GM19025 (cell line): ENCODE measurements around the gene PRR29.
"Not testable (repeated sequence)": the region's sequence is repeated elsewhere in the genome, so short reads cannot be mapped to it uniquely, and the experiment has no call there.

ENCODE experiments used
- ATAC-seq: cut with Tn5 transposase; IDR thresholded peaks from one replicate; pipeline ENCODE4 v1.9.1; 2021; ENCODE audit warnings: mild to moderate bottlenecking, low read depth, moderate library complexity; ENCODE audit not compliant: unreplicated experiment

The PRR29 gene

DNA sequence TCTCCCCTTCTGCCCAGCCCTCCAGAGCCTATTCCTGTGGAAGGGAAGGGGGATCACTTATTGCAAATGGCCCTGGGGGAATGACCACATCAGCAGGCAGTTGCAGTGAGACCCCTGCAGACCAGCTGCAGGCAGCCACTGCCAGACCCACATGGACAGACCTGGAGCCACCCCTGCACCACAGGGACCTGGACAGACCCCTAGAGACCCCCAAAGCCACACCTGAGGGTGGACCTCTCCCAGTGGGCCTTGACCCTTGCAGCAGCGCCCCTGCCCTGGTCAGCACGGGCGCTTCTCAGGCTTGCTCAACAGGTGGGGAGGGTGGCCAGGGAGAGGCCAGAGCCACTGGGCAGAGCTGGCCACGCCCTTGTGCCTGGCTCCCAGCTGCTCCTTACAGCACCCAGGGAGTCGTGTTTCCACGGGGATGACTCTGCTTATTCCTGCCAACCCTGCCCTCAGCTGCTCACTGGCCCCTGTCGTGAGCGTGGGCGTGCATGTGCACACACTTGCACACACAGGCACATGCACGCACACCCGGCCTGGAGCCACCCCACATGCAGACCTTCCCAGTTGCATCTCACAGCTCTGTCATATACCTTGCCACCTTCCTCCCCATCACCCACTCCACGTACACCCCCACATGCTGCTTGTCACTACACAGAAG lies 24.1 kb upstream of the PRR29 start:
- no peak for ATAC-seq

- no peak for ATAC-seq
Measured at GRCh38 chr17:63974594-63975192, 23.5 kb upstream of the PRR29 start.

DNA sequence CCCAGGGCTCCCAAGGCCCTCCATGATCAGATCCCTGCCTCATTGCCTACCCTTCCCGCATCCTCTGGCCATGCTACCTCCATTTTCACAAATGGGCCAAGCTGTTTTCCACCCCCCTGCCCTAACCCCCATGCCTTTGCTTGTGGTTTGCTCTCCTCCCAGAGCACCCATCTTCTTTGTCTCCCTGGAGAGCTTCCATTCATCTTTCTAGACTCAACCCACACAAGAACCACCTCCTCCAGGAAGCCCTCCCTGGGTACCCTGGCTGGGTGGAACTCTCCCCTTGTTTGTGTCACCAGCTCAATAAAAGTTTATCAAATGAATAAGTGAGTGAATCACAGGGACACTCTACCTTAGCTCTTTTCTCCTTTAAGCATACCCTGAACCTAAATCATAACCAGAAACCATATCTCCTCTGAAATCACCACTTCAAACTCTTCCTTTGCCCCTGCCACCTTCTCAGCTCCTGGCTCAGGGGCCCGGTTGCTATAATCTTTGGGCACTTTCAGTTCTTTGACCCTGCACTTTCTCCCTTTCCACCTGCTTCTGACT lies 22.5 kb upstream of the PRR29 start:
- ATAC-seq, result no peak

DNA sequence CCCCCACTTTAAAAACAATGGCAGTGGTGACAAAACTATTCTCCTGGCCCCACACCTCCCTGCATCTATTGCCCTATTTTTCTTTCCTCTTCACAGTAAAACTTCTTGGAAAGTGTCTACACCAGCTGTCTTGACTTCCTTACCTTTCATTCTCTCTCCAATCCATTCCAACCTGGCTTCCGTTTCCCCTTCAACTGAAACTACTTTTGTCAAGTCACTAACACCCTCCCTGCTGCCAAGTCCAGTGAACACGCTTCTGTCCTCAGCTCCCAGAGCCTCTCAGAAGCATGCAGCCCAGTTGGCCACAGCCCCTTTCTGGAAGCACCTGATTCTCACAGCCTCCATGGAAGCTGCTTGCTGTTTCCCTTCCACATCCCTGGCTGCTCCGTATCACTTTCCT lies 21.4 kb upstream of the PRR29 start:
- no peak for ATAC-seq

DNA sequence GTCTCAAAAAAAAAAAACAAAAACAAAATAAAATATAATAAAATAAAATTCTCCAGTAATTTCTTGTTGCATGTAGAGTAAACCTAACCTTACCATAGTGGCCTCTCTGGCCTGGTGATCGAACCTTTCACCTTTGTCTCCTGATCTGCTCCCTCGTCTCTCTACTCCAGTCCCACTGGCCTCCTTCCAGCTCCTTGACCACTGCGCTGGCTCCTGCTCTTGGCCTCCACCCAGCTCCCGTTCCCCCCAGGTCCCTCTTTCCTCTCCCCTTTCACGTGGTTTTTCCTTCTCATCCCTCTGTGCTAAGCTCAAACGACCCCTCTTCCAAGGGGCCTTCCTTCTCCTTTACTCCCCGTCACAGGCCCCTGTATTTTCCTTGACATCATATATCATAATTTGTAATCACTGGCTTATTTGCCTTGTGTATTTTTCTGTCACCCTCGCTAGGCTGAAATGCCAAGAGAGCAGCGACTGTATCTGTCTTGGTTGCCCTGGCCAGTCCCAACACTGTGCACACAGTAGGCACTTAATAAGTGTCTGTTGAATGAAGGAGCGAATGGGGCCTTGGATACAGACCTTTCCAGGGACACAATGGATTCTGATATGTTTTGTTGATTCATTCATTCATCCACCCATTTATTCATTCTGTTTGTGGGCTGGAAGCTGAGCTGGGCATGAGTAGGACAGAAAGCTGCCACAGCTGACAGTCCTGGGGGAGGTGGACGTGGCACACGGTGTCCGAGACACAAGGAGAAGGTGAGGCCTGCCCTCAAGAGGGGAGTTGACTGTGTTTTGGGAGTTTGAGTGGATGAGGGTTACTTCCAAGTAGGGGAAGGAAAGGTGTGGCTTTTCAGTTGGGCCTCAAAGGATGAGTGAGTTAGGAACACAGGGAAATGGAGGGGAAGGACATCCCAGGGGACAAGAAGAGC lies 19.6 kb upstream of the PRR29 start:
- no peak for ATAC-seq

DNA sequence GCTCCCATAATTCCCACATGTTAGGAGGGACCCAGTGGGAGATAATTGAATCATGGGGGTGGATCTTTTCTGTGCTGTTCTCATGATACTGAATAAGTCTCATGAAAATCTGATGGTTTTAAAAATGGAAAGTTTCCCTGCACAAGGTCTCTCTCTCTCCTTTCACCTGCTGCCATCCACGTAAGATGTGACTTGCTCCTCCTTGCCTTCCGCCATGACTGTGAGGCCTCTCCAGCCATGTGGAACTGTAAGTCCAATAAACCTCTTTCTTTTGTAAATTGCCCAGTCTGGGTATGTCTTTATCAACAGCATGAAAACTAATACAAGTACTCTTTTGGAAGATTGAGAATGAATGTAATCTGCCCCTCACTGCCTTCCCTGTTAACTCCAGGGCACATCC lies 15.5 kb upstream of the PRR29 start:
- ATAC-seq, result not testable (repeated sequence)

GRCh38 chr17:63983320-63983719 lies 14.8 kb upstream of the PRR29 start:
- no peak for ATAC-seq

DNA sequence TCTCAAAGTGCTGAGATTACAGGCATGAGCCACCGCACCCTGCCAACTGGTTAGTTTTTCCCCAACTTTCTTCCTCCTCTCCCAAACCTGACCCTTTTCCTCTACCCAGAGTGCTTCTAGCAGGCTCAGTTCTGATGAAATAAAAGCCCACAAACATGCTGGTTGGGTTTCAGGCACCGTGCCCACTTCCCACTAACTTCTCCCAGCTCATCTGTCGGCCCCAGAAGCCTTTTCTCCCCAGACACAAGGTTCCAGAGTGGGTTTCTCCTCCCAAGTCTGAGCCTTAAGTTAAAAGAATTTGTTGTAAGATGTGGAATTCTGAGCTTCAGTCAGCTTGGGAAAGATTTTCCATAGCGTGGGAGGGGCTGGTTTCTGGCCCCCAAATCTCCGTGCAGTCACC lies 13.9 kb upstream of the PRR29 start:
- no peak for ATAC-seq

DNA sequence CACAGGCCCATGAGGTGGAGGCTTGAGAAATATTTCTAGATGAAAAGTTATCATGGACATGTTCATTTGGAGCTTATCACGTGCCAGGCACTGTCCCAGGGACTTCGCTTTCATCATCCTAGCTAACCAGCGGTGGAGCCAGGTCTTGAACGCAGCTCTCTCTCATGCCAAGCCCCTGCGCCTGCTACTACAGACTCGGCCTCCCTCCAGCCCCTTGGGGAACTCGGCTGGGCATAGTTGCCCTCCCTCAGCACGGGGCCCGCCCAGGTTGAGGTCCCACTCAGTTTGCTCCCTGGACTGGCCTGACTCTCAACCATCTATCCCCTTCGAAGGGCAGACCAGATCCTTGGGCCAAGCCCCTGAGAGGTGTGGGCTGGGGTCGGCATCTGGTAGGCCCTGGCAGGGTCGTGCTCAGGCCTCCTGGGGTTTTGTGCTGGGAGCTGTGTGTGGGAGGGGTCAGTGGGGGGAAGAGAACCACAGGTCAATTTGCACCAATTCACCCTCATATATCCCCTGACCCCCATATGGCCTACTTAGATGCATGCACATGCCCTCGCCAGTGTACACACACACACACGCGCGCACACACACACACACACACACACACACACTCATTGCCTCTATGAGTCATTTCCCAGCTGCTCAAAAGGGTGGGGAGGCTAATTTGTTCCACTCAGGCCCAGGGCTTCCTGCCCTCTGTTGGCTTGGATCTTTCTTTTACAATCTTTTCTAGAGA lies 13.3 kb upstream of the PRR29 start:
- ATAC-seq, result no peak

DNA sequence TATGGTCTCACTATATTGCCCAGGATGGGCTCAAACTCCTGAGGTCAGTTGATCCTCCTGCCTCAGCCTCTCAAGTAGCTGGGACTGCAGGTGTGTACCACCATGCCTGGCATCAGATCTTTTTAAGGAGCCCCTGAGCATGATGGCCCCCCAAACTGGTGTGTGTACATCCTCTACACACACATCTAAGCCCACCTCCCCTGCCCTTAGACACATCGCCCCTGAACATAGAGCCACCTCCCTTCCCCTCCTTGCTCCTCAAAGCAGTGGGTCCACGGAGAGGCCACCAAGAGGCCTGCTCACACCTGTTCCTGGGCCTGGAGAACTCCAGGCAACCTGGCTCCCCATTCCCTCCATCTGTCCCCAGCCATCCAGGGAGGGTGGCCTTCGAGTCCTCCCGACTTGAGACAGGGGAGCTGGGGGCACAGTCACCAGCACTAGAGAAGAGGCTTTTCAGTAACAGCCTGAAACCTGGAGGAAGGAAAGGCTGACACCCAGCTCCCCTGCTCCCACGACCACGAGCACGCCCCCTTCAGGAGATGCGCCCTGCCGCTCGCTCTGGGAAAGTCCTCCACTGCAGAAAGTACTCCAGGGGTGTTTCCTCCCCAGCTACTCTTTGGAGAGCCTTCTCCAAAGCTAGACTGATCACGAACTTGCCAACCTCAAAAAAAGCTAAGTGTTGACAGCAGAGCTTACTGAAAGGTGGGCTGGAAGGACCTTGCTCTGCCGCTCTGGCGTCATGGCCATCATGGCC lies 12.6 kb upstream of the PRR29 start:
- ATAC-seq, result no peak

- no peak for ATAC-seq
Measured at GRCh38 chr17:63986821-63987220, 11.3 kb upstream of the PRR29 start.

DNA sequence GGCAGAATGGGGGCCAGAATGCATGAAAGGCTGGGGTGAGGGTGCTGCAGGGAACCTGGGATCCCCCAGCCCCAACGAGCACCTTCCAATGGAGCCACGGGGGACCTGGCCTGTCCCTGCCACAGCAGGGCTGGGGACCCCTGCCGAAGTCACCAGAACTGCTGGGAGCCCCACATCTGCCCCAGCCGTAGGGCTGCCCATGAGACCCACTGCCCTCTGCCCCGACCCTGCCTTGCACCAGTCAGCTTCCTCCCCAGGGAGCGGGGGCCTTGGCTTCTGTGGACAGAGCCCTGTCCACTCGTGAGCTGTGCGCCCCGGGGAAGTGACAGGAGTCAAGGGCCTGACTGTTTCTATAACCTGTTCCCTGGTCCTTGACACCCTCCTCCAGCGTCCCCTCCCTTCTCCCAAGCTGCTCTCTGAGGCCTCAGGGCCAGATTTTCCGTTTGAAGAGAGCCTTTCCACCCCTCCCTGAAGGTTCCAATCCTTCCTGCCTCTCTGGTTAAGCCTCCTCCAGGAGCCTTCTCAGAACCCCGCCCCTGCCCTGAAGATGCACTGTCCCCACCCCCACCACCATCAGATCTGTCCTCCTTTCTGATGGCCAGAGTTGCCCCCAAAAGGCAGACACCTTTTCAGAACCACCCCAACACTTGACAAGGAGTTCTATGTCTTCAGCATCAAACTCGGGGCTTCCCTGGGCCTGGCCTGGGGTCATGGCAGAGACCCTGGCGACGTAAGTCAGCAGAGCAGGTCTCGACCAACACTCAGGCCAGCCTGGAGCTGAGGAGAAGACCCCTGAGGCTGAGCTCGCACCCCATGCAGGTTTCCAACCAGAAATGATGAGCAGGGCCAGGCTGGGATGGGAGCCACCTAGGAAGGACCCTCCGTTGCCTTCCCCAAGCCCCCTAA lies 10.7 kb upstream of the PRR29 start:
- no peak for ATAC-seq

GRCh38 chr17:63988127-63988478 lies 10.0 kb upstream of the PRR29 start:
- ATAC-seq, result no peak

DNA sequence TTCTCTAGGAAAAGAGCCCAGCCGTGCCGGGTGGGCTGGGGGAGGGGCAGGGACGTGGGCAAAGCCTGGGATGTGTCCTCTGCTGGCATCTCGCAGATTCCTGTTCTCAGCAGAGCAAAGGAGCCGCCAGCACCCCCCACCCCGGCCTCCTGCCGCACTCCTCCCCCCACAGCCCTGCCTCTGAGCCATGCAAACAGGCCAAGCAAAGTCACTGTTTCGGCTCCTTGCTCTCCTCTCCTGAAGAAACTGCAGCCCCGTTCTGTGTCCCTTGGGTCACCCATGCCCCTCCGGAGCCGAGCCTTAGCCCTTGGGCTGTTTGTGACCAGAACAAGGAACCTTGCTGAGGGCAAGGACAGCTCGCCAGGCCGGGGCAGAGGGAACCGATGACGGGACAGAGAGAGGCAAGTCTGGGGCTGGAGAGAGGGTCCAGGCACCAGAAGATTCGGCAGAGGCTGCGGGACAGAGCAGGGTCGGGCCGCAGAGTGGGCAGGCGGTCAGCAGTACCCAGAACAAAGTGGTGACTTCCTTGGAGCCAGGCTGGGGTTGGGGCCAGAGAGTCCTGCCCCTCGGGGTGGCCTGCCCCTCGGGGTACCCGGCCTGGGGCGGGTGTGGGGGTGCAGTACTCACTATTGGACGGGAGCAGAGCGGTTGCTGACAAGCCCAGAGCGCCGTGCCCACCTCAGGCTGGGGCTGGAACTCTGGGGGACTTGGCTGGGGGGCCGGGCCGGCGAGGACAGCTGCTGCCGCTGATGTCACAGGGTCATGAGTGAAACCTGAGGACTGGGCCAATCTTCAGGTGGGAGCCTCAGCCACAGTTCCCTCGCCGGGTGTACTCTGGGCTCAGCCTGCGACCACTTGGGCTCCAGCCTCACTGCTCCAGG lies 9.2 kb upstream of the PRR29 start:
- ATAC-seq, result no peak

- no peak for ATAC-seq
Measured at GRCh38 chr17:63989622-63990345, 8.4 kb upstream of the PRR29 start.

DNA sequence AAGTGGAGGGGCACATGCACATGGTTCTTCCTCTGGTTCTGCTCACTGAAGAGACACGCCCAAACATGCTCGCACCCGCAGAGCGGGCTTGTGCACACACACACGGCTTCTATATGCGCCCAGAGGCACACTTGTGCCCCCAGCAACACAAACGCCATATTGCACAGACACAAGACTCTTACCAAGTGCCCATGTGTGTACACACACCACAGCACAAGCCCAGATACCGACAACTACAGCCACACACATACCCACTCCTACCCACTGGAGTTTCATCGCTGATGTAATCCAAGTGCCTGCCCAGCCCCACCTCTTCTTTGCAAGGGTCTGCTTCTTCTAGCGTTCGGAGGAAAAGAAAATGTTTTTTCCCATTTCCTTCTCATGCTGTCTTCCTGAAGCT lies 6.5 kb upstream of the PRR29 start:
- no peak for ATAC-seq

- no peak for ATAC-seq
Measured at GRCh38 chr17:63993368-63993985, 4.7 kb upstream of the PRR29 start.
